Endothelial cell of coronary artery (primary cell): Measurements from ENCODE around the gene KRTAP4-7. TPM values are rescaled to one million over a fixed set of nuclear protein-coding genes. Genes with fewer than 3 reads are reported as not detected.

Source experiments
- total RNA-seq: library from RNA; depleted of rRNA; stranded (reverse); fragments of >200 nt; gene quantifications from 2 replicates; pipeline ENCODE4 v1.2.3, GENCODE V29; 2014

Gene KRTAP4-7
- not detected in 2 replicates for total RNA-seq

DNA sequence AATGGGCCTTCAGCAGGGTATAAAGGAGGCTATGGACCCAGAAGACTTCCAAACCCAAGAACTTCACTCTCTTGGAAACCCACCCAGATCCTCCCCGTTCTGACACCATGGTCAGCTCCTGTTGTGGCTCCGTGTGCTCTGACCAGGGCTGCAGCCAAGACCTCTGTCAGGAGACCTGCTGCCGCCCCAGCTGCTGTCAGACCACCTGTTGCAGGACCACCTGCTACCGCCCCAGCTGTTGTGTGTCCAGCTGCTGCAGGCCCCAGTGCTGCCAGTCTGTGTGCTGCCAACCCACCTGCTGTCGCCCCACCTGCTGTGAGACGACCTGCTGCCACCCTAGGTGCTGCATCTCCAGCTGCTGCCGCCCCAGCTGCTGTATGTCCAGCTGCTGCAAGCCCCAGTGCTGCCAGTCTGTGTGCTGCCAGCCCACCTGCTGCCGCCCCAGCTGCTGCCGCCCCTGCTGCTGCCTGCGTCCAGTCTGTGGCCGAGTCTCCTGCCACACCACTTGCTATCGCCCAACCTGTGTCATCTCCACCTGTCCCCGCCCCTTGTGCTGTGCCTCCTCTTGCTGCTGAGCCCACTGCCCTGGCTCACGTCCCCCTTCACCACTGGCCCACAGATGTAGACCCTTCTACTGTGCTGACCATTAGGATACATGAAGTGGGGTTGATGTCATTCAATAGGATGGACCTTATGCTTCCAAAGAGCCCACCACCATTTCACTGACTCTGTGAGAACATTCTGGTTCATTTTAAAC is at the start of gene KRTAP4-7:
TSS of gene KRTAP4-7 (plus strand) at position 51 of the 757 bp plus-strand sequence. CDS start at position 108, 57 bp downstream.

DNA sequence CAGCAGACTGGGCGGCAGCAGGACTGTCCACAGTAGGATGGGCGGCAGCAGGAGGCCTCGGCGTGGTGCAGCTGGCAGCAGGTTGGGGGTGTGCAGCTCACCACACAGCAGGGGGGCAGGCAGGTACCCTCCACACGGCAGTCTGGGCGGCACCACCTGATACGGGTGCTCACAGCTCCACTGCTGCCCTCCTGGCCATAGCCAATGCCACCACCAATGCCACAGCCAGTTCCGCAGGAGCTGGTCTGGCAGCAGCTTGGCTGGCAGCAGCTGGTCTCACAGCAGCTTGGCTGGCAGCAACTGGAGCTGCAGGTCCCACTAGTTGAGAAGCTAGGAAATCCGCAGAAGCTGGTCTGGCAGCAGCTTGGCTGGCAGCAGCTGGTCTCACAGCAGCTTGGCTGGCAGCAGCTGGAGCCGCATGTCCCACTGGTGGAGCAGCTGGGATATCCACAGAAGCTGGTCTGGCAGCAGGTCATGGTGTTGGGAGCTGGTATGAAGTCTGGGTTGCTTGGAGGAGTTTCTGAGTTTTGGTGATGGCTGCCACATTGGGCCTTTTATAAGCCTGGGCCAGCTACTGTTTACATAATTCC is 49.5 kb upstream of the KRTAP4-7 start, which contains the start of gene KRTAP1-3:
TSS of gene KRTAP1-3 (minus strand) at position 529 of the 590 bp plus-strand sequence. CDS start at position 476, 53 bp downstream.

DNA sequence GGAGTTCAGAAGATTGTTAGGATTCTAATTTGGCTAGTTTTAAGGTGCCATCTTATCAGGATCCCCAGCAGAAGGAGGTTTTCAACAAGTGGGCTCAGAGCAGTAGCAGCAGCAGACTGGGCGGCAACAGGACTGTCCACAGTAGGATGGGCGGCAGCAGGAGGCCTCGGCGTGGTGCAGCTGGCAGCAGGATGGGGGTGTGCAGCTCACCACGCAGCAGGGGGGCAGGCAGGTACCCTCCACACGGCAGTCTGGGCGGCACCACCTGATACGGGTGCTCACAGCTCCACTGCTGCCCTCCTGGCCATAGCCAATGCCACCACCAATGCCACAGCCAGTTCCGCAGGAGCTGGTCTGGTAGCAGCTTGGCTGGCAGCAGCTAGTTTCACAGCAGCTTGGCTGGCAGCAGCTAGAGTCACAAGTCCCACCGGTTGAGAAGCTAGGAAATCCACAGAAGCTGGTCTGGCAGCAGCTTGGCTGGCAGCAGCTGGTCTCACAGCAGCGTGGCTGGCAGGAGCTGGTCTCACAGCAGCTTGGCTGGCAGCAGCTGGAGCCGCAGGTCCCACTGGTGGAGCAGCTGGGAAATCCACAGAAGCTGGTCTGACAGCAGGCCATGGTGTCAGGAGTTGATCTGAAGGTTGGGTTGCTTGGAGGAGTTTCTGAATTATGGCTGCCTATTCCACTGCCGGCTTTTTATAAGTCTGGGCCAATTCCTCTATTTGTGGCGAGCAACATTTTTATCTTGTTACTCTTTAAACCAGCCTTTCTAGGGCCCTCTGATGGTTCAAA is 43.0 kb upstream of the KRTAP4-7 start, which contains the start of gene KRTAP1-1:
TSS of gene KRTAP1-1 (minus strand) at position 668 of the 789 bp plus-strand sequence. CDS start at position 615, 53 bp downstream.

DNA sequence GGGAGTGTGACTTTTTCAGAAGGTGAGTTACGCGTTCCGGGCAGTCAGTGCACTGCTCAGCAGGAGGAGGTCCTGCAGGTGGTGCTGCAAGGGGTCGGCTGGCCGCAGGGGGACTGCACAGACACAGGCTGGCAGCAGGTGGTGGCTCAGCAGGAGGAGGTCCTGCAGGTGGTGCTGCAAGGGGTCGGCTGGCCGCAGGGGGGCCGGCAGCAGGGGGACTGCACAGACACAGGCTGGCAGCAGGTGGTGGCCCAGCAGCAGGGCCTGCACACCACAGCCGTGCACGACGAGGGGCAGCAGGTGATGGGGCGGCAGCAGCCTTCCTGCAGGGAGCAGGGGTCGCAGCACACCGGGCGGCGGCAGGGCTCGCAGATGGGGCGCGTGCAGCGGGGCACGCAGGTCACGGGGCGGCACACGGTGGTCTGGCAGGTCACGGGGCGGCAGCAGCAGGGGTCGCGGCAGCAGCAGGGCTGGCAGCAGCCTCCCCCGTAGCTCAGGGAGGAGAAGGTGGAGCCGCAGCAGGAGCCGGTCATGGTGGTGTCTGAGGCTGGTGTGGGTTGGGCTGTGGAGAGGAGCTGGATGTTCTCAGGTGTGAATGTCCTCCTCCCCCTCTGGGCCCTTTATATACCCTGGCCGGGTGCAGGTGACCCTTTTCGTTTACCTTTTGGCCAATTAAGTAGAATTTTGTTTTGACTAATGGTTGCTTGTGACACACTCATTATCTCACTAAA is 37.0 kb upstream of the KRTAP4-7 start, which contains the start of gene KRTAP2-1:
TSS of gene KRTAP2-1 (minus strand) at position 582 of the 731 bp plus-strand sequence. CDS start at position 533, 49 bp downstream.

DNA sequence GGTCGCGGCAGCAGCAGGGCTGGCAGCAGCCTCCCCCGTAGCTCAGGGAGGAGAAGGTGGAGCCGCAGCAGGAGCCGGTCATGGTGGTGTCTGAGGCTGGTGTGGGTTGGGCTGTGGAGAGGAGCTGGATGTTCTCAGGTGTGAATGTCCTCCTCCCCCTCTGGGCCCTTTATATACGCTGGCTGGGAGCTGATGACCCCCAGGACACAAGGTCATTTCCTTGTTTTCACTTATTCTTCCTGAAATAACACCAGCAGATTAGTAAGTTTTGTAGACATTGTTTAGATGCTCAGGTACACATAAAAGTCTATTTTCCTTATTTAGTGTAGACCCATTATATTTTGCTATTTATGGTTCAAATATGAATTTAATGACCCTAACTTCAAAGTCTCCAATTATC is 28.8 kb upstream of the KRTAP4-7 start, which contains the start of gene KRTAP2-2:
TSS of gene KRTAP2-2 (minus strand) at position 101 of the 400 bp plus-strand sequence. CDS start at position 82, 19 bp downstream.

DNA sequence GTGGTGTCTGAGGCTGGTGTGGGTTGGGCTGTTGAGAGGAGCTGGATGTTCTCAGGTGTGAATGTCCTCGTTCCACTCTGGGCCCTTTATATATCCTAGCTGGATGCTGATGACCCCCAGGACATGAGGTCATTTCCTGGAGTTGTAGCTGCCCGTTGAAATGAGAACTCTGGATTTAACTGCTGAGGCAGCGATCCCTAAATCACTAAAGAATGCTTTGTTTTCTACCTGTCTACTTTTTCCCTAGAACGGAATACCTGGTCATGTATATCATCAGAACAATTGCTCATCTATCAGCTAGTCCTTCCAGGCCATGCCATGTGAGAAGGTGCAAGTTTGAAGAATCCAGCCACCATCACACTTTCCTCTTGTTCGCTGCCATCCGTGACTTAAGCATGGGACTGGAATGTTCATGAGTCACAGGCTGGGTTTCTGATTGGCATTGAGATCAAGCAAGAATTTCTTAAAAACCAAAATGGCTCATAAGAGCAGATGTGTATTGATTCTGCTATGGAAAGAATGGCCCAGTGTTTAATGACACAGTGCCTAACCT is 23.8 kb upstream of the KRTAP4-7 start, which contains the start of gene KRTAP2-3:
TSS of gene KRTAP2-3 (minus strand) at position 63 of the 553 bp plus-strand sequence. CDS start 64 bp downstream, outside the sequence.

DNA sequence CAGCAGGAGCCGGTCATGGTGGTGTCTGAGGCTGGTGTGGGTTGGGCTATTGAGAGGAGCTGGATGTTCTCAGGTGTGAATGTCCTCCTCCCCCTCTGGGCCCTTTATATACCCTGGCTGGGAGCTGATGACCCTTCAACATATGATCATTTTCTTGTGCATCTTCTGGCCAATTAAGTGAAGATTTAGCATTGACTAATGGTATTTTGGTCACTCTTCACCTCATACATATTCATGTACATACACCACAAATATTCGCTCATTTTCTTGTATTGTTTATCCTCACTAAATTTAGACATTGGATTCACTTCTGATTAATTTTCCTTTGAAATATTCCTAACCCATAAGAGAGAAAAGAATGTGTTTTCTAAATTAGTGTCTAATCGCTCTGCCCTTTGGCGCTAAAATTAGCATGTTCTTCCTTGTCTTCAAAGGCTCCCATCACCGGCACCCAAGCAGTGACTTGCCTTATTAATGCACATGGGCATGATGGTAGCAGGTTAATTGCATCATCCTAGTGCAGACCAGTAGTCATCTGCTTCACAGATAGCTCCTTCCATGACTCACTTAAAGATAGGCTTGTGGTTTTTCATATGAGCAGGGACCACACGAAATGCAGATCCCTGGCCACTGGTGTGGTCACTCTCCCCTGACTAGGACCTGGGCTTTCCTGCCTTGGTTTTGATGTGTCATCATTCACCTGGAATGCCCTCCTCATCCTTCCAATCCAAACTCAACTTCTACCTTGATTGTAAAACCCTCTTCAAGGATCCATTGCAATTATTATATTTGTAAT is 17.9 kb upstream of the KRTAP4-7 start, which contains the start of gene KRTAP2-4:
TSS of gene KRTAP2-4 (minus strand) at position 51 of the 796 bp plus-strand sequence. CDS start at position 17, 34 bp downstream.

DNA sequence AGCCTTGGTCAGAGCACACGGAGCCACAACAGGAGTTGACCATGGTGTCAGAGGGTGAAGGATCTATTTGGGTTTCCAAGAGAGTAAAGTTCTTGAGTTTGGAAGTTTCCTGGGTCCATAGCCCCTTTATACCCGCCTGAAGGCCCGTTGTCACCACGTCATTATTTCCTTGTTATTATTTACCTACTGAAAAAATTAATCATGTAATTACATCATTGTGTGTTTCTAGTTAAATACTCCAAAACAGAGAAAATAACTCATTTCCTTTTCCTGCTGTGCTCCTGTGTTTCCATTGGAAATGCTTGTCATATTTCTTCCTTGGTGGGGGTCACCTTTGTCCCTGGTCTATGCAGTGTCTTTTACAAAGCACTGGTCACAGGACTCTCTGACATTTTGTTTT is 14.1 kb downstream of the KRTAP4-7 start, which contains the start of gene KRTAP4-8:
TSS of gene KRTAP4-8 (minus strand) at position 101 of the 400 bp plus-strand sequence. CDS start at position 43, 58 bp downstream.

DNA sequence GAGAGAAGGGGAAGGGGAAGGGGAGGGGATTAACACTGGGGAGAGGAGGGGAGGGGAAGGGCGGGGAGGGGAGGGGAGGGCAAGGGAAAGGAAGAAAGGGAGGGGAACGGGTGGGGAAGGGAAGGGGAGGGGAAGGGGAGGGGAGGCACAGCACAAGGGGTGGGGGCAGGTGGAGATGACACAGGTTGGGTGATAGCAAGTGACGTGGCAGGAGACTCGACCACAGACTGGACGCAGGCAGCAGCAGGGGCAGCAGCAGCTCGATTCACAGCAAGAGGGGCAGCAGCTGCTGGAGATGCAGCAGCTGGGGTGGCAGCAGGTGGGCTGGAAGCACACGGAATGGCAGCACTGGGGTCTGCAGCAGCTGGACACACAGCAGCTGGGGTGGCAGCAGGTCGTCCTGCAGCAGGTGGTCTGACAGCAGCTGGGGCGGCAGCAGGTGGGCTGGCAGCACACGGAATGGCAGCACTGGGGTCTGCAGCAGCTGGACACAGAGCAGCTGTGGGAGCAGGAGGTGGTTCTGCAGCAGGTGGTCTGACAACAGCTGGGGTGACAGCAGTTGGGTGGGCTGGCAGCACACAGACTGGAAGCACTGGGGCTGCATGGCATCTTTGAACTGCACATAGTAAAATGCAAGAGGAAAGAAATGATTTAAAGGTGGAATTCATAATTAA is 17.8 kb downstream of the KRTAP4-7 start, which contains the start of gene KRTAP4-16:
TSS of gene KRTAP4-16 (minus strand) at position 624 of the 674 bp plus-strand sequence. CDS start at position 624, 0 bp downstream.

DNA sequence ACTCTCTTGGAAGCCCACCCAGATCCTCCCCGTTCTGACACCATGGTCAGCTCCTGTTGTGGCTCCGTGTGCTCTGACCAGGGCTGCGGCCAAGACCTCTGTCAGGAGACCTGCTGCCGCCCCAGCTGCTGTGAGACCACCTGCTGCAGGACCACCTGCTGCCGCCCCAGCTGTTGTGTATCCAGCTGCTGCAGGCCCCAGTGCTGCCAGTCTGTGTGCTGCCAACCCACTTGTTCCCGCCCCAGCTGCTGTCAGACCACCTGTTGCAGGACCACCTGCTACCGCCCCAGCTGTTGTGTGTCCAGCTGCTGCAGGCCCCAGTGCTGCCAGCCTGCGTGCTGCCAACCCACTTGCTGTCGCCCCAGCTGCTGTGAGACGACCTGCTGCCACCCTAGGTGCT is 21.4 kb downstream of the KRTAP4-7 start, which contains the start of gene KRTAP4-9:
TSS of gene KRTAP4-9 (plus strand) at position 43 of the 400 bp plus-strand sequence. CDS start at position 43, 0 bp downstream.

DNA sequence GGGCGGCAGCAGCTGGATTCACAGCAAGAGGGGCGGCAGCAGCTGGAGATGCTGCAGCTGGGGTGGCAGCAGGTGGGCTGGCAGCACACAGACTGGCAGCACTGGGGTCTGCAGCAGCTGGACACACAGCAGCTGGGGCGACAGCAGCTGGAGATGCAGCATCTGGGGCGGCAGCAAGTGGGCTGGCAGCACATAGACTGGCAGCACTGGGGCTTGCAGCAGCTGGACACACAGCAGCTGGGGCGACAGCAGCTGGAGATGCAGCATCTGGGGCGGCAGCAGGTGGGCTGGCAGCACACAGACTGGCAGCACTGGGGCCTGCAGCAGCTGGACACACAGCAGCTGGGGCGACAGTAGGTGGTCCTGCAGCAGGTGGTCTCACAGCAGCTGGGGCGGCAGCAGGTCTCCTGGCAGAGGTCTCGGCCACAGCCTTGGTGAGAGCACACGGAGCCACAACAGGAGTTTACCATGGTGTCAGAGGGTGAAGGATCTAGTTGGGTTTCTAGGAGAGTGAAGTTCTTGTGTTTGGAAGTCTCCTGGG is 34.0 kb downstream of the KRTAP4-7 start, which contains the start of gene KRTAP4-11:
TSS of gene KRTAP4-11 (minus strand) at position 528 of the 541 bp plus-strand sequence. CDS start at position 470, 58 bp downstream.

DNA sequence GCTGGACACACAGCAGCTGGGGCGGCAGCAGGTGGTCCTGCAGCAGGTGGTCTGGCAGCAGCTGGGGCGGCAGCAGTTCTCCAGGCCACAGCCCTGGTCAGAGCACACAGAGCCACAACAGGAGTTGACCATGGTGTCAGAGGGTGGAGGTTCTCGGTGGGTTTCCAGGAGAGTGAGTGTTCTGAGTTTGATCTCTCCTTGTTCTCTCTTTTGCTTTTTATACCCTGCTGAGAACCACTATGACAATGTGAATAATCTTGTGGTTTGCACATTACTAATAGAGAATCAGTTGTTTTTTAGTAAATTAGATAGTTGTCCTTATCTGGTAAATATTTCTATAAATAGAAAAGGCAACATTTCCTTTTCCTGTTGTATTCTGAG is 40.0 kb downstream of the KRTAP4-7 start, which contains the start of gene KRTAP4-12:
TSS of gene KRTAP4-12 (minus strand) at position 192 of the 381 bp plus-strand sequence. CDS start at position 132, 60 bp downstream.

Other genes starting within 250 kb of the KRTAP4-7 start
- gene KRT12, start 216.9 kb upstream of the KRTAP4-7 start, total RNA-seq, result not detected in 2 replicates
- gene KRT20, start 198.9 kb upstream of the KRTAP4-7 start, total RNA-seq, result not detected in 2 replicates
- gene KRT23, start 146.5 kb upstream of the KRTAP4-7 start, total RNA-seq, result not detected in 2 replicates
- gene KRT39, start 117.2 kb upstream of the KRTAP4-7 start, total RNA-seq, result not detected in 2 replicates
- not detected in 2 replicates for gene KRT40, start 99.8 kb upstream of the KRTAP4-7 start, total RNA-seq
- gene KRTAP3-3, start 90.0 kb upstream of the KRTAP4-7 start, total RNA-seq, result not detected in 2 replicates
- not detected in 2 replicates for gene KRTAP3-2, start 84.2 kb upstream of the KRTAP4-7 start, total RNA-seq
- not detected in 2 replicates for gene KRTAP3-1, start 75.0 kb upstream of the KRTAP4-7 start, total RNA-seq
- not detected in 2 replicates for gene KRTAP1-5, start 56.9 kb upstream of the KRTAP4-7 start, total RNA-seq
- gene KRTAP1-4, start 54.0 kb upstream of the KRTAP4-7 start, total RNA-seq, result not detected in 2 replicates
- not detected in 2 replicates for gene KRTAP1-3, start 49.3 kb upstream of the KRTAP4-7 start, total RNA-seq
- not detected in 2 replicates for gene KRTAP1-1, start 42.7 kb upstream of the KRTAP4-7 start, total RNA-seq
- not detected in 2 replicates for gene KRTAP2-1, start 36.8 kb upstream of the KRTAP4-7 start, total RNA-seq
- not detected in 2 replicates for gene KRTAP2-2, start 28.9 kb upstream of the KRTAP4-7 start, total RNA-seq
- not detected in 2 replicates for gene KRTAP2-3, start 24.0 kb upstream of the KRTAP4-7 start, total RNA-seq
- not detected in 2 replicates for gene KRTAP2-4, start 18.3 kb upstream of the KRTAP4-7 start, total RNA-seq
- gene KRTAP4-8, start 14.0 kb downstream of the KRTAP4-7 start, total RNA-seq, result not detected in 2 replicates
- not detected in 2 replicates for gene KRTAP4-16, start 18.1 kb downstream of the KRTAP4-7 start, total RNA-seq
- gene KRTAP4-9, start 21.2 kb downstream of the KRTAP4-7 start, total RNA-seq, result not detected in 2 replicates
- not detected in 2 replicates for gene KRTAP4-11, start 34.2 kb downstream of the KRTAP4-7 start, total RNA-seq
- gene KRTAP4-12, start 40.0 kb downstream of the KRTAP4-7 start, total RNA-seq, result not detected in 2 replicates
- gene KRTAP4-6, start 56.4 kb downstream of the KRTAP4-7 start, total RNA-seq, result not detected in 2 replicates
- not detected in 2 replicates for gene KRTAP4-5, start 65.7 kb downstream of the KRTAP4-7 start, total RNA-seq
- gene KRTAP4-4, start 76.6 kb downstream of the KRTAP4-7 start, total RNA-seq, result not detected in 2 replicates
- gene KRTAP4-3, start 84.1 kb downstream of the KRTAP4-7 start, total RNA-seq, result not detected in 2 replicates
- not detected in 2 replicates for gene KRTAP4-2, start 94.1 kb downstream of the KRTAP4-7 start, total RNA-seq
- gene KRTAP4-1, start 100.8 kb downstream of the KRTAP4-7 start, total RNA-seq, result not detected in 2 replicates
- gene KRTAP9-1, start 105.7 kb downstream of the KRTAP4-7 start, total RNA-seq, result not detected in 2 replicates
- gene KRTAP9-2, start 142.5 kb downstream of the KRTAP4-7 start, total RNA-seq, result not detected in 2 replicates
- gene KRTAP9-3, start 148.3 kb downstream of the KRTAP4-7 start, total RNA-seq, result not detected in 2 replicates
- gene KRTAP9-8, start 153.8 kb downstream of the KRTAP4-7 start, total RNA-seq, result not detected in 2 replicates
- gene KRTAP9-4, start 165.5 kb downstream of the KRTAP4-7 start, total RNA-seq, result not detected in 2 replicates
- not detected in 2 replicates for gene KRTAP9-9, start 171.2 kb downstream of the KRTAP4-7 start, total RNA-seq
- gene KRTAP9-6, start 181.2 kb downstream of the KRTAP4-7 start, total RNA-seq, result not detected in 2 replicates
- gene KRTAP9-7, start 191.5 kb downstream of the KRTAP4-7 start, total RNA-seq, result not detected in 2 replicates
- gene KRTAP29-1, start 218.7 kb downstream of the KRTAP4-7 start, total RNA-seq, result not detected in 2 replicates
- gene KRTAP16-1, start 225.2 kb downstream of the KRTAP4-7 start, total RNA-seq, result not detected in 2 replicates
- gene KRTAP17-1, start 231.6 kb downstream of the KRTAP4-7 start, total RNA-seq, result not detected in 2 replicates